ENCODE data around the gene LRIF1.
"Not testable (repeated sequence)": the region's sequence is repeated elsewhere in the genome, so short reads cannot be mapped to it uniquely, and the experiment has no call there.

LRIF1 gene

GRCh38 chr1:110963691-110964454 is at the start of gene LRIF1:
Gene LRIF1 (minus strand): TSS chr1:110963922. CDS start chr1:110963688, 234 bp downstream.
- peak; percentile 87 for DNase-seq (ENCODE audit: low read depth)

GRCh38 chr1:111008031-111008430 is 44.3 kb upstream of the LRIF1 start:
- no peak for DNase-seq (ENCODE audit: low read depth)

GRCh38 chr1:111006556-111006955 is 42.8 kb upstream of the LRIF1 start:
- DNase-seq (ENCODE audit: low read depth), result no peak

- not testable (repeated sequence) for DNase-seq (ENCODE audit: low read depth)
These were observed 35.9 kb upstream of the LRIF1 start for GRCh38 chr1:110999607-111000006.

GRCh38 chr1:110992329-110992728 is 28.6 kb upstream of the LRIF1 start:
- peak; percentile 3 for DNase-seq (ENCODE audit: low read depth)

- not testable (repeated sequence) for DNase-seq (ENCODE audit: low read depth)
These were observed 27.6 kb upstream of the LRIF1 start for GRCh38 chr1:110991295-110991694.

GRCh38 chr1:110990541-110990940 is 26.8 kb upstream of the LRIF1 start:
- DNase-seq (ENCODE audit: low read depth), result no peak

- no peak for DNase-seq (ENCODE audit: low read depth)
These were observed 22.7 kb upstream of the LRIF1 start for GRCh38 chr1:110986407-110986891.

- no peak for DNase-seq (ENCODE audit: low read depth)
These were observed 18.6 kb upstream of the LRIF1 start for GRCh38 chr1:110982320-110982719.

- DNase-seq (ENCODE audit: low read depth), result no peak
These were observed 15.4 kb upstream of the LRIF1 start for GRCh38 chr1:110979154-110979553.

- DNase-seq (ENCODE audit: low read depth), result peak; percentile 13
These were observed 12.4 kb upstream of the LRIF1 start for GRCh38 chr1:110976089-110976488.

- DNase-seq (ENCODE audit: low read depth), result no peak
These were observed 11.5 kb upstream of the LRIF1 start for GRCh38 chr1:110975265-110975664.

GRCh38 chr1:110967256-110967655 is 3.5 kb upstream of the LRIF1 start:
- no peak for DNase-seq (ENCODE audit: low read depth)

GRCh38 chr1:110964455-110964903 is 757 bp upstream of the LRIF1 start:
- DNase-seq (ENCODE audit: low read depth), result no peak

GRCh38 chr1:110962892-110963690 is 631 bp downstream of the LRIF1 start:
- peak; percentile 16 for DNase-seq (ENCODE audit: low read depth)

GRCh38 chr1:110961902-110962301 is 1.8 kb downstream of the LRIF1 start:
- no peak for DNase-seq (ENCODE audit: low read depth)

- DNase-seq (ENCODE audit: low read depth), result no peak
These were observed 2.8 kb downstream of the LRIF1 start for GRCh38 chr1:110960777-110961420.

GRCh38 chr1:110957798-110958197 is 5.9 kb downstream of the LRIF1 start:
- no peak for DNase-seq (ENCODE audit: low read depth)

GRCh38 chr1:110956586-110956985 is 7.1 kb downstream of the LRIF1 start:
- no peak for DNase-seq (ENCODE audit: low read depth)

GRCh38 chr1:110953031-110953430 is 10.7 kb downstream of the LRIF1 start:
- DNase-seq (ENCODE audit: low read depth), result no peak

GRCh38 chr1:110952031-110952430 is 11.7 kb downstream of the LRIF1 start:
- no peak for DNase-seq (ENCODE audit: low read depth)

- no peak for DNase-seq (ENCODE audit: low read depth)
These were observed 12.6 kb downstream of the LRIF1 start for GRCh38 chr1:110951161-110951560.
